Cardiac septum (tissue), 1 donor: ENCODE results near the gene ADGRB3. TPM values are rescaled to one million over a fixed set of nuclear protein-coding genes. Genes with fewer than 3 reads are reported as not detected.
"Not testable (repeated sequence)": the region's sequence is repeated elsewhere in the genome, so short reads cannot be mapped to it uniquely, and the experiment has no call there.

Source experiments
- DNase-seq: peaks from one replicate; pipeline ENCODE4 v3.0.0-alpha.2; 2020; ENCODE audit warnings: low spot score
- intact Hi-C: fragments of 100-400 bp; cut with DNase I; formaldehyde crosslinking; loops from one replicate; pipeline ENCODE4 v1.14.0; 2022
- total RNA-seq: library from RNA; stranded (reverse); fragmentation: NEBNext Ultra II Directional; extraction: Animal tissue kit (Norgen Biotek cat#: 25700); gene quantifications from one replicate; pipeline ENCODE4 v1.2.1, GENCODE V29; 2021
- donor health status: DM: no; HTN: no; CAD: no.

The ADGRB3 gene
- total RNA-seq, 1 donor from 2014 or later, result 0.51 TPM

DNA sequence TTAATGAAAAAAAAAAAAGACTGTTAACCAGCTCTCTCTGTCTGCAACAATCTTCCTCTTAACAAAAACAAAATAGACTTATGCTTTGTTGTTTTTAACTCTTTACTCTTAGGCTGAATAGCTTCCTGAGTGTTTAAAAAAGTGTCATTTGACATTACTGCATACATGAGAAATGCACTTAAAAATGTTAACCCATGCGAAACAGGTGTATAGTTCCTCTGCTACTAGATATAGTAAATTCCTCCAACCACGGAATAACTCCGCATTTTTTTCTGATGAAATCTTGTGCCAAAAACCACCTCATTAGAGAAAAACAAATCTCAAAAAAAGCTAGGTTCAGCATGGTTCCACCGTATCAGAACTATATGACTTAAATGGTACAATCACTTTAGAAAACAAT is 426.0 kb downstream of the ADGRB3 start:
- DNase-seq, result no peak

DNA sequence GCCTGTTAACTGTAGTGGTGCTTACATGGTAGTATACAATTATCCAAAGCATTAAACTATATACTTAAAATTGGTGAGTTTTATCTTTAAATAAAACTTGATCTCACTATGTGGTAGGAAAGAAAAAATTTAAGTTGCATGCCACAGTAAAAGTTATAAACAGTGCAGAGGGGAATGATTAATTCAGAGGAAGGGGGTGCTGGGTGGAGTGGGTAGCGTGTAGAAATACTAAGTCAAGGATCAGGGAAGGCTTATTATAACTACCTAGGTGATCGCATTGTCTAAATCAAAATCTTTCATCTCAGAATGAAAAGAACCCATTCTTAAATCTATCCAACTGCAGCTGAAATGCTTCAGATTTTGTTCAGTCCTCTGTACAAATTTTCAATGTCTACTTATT is 428.3 kb downstream of the ADGRB3 start:
- intact Hi-C loops, result no loop called here
- no peak for DNase-seq

More for the DNA sequence above, 426.0 kb downstream of the ADGRB3 start:
- intact Hi-C loops, result no loop called here

GRCh38 chr6:69064226-69064625 is 429.1 kb downstream of the ADGRB3 start:
- intact Hi-C loops, result no loop called here
- DNase-seq, result no peak

DNA sequence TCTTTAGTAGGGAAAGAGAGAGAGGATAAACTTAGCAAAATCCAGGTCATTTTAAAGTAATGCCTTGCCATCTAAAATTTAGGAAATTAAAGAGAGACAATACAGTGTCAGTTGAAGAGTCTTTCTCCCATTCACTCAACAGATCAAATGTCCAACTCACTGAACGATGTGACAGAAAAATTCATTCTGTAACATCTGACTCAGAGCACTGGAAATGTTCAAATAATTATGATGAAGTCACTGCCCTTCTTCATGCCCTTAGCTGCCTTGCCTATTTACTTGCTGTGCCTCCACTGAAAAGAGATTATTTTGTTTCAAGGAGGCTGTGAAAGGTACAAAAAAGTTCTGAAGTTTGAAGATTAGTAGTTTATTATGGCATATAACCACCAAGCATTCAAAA is 434.8 kb downstream of the ADGRB3 start:
- intact Hi-C loops, result no loop called here
- DNase-seq, result no peak

GRCh38 chr6:69072796-69073195 is 437.7 kb downstream of the ADGRB3 start:
- DNase-seq, result no peak
- intact Hi-C loops, result no loop called here

GRCh38 chr6:69084746-69085335 is 449.8 kb downstream of the ADGRB3 start:
- no peak for DNase-seq
- intact Hi-C loops, result no loop called here

DNA sequence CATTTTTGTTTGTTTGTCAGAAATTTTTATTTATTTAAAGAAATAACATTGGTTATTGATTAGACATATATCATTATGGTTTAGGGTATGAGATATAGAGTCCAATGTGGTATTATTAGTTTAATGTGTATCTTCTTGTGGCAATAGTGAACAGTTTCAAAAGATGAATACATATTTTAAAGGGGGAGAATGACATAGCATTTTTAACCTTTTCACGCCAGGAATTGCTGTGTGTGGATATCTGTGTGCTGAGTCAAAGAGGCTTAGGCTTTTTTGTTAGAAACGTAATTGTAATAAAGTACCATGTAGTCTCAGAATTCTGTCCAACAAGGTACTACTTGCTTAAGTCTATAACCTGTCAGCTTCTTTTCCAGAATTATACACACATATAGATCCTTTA is 451.6 kb downstream of the ADGRB3 start:
- intact Hi-C loops, result no loop called here

DNA sequence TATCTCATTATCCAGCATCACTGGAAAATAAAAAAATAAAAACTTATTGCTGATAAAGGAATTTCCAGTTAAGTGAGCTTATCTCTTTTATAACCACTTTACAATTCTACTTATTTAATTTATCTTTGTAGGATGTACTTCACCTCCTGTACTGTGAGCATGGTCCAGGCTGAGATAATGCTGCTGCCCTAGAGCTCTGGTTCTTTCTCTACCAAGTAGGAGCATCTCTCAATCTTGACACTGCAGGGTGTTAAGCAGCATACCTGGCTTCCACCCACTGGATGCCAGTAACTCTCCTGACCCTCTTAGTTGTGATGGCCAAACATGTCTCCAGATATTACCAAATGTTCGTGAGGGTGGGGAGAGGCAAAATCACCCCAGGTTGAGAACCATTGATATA is 454.5 kb downstream of the ADGRB3 start:
- intact Hi-C loops, result no loop called here
- no peak for DNase-seq

More for the DNA sequence above, 451.6 kb downstream of the ADGRB3 start:
- DNase-seq, result no peak

- intact Hi-C loops, result no loop called here
- DNase-seq, result no peak
These were observed 455.1 kb downstream of the ADGRB3 start for GRCh38 chr6:69090132-69090531.

- no peak for DNase-seq
- intact Hi-C loops, result no loop called here
These were observed 461.6 kb downstream of the ADGRB3 start for GRCh38 chr6:69096681-69097080.

- intact Hi-C loops, result no loop called here
- no peak for DNase-seq
These were observed 462.9 kb downstream of the ADGRB3 start for GRCh38 chr6:69097948-69098347.

- intact Hi-C loops, result no loop called here
These were observed 463.8 kb downstream of the ADGRB3 start for GRCh38 chr6:69098910-69099309.

DNA sequence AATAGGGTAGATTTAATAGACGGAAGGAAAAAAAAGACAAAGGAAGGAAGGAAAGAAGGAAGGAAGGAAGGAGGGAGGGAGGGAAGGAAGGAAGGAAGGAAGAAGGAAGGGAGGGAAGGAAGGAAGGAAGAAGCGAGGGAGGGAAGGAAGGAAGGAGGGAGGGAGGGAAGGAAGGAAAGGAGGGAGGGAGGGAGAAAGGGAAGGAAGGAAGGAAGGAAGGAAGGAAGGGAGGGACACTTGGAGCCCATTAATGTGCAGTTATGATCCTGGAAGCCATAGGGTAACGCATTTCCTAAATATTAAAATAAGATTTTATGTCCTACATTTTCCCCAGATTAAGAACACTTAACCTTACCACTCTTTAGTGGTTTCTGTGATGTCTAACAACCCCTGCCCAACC is 465.7 kb downstream of the ADGRB3 start:
- intact Hi-C loops, result no loop called here
- no peak for DNase-seq

More at GRCh38 chr6:69098910-69099309, 463.8 kb downstream of the ADGRB3 start:
- no peak for DNase-seq

GRCh38 chr6:69102416-69102815 is 467.3 kb downstream of the ADGRB3 start:
- intact Hi-C loops, result no loop called here
- DNase-seq, result no peak

GRCh38 chr6:69105288-69105687 is 470.2 kb downstream of the ADGRB3 start:
- no peak for DNase-seq
- intact Hi-C loops, result no loop called here

- intact Hi-C loops, result no loop called here
- no peak for DNase-seq
These were observed 471.4 kb downstream of the ADGRB3 start for GRCh38 chr6:69106511-69106910.

GRCh38 chr6:69111301-69111700 is 476.2 kb downstream of the ADGRB3 start:
- intact Hi-C loops, result no loop called here
- no peak for DNase-seq

DNA sequence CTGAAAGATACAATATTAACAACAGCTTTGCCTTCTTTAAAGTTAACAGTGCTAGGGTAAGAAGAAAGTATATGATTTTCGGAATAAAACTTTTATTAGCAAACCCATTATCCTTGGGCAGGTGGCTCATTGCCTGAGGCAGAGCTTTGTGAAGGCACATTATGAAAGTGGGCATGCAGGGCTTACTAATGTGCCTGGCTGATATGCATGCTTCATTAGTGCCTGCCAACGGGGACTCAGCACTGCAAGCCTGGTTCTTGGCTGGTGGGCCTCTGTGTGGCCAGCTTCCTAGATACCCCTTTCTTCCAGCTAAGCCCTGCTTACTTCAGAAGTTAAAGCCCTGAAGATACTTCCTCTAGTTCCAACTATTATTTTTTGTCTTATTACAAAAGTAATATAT is 481.6 kb downstream of the ADGRB3 start:
- intact Hi-C loops, result no loop called here
- no peak for DNase-seq

DNA sequence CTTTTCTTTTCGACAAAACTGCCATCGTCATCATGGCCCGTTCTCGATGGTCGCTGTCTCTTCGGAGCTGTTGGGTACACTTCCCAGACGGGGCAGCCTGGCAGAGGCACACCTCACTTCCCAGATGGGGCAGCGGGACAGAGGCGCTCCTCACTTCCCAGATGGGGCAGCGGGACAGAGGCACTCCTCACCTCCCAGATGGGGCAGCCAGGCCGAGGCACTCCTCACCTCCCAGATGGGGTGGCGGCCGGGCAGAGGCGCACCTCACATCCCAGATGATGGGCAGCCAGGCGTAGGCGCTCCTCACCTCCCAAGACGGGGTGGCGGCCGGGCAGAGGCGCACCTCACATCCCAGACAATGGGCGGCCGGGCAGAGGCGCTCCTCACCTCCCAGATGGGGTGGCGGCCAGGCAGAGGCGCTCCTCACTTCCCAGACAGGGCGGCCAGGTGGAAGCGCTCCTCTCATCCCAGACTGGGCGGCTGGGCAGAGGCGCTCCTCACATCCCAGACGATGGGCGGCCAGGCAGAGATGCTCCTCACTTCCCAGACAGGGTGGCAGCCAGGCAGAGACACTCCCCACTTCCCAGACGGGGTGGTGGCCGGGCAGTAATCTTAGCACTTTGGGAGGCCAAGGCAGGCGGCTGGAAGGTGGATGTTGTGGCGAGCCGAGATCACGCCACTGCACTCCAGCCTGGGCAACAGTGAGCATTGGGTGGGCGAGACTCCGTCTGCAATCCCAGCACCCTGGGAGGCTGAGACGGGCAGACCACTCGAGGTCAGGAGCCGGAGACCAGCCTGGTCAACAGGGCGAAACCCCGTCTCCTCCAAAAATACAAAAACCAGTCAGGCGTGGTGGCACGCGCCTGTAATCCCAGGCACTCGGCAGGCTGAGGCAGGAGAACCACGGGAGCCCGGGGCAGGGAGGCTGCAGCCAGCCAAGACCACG is 486.7 kb downstream of the ADGRB3 start:
- DNase-seq, intact Hi-C loops: not testable (repeated sequence)

DNA sequence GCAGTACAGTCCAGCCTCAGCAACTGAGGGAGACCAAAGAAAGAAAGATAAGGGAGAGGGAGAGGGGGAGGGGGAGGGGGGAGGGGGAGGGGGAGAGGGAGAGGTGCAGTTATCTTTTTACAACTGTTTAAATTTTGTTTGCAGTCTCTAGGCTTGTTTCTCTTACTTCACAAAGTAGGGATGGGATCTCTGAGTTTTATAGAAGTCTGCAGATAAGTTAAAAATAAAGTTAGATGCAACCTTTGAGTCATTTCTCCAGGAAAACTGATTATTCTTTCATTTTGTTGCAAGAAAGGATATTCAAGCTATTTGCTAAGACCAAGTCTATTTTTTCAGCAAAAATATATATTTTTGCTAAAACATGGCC is 487.3 kb downstream of the ADGRB3 start:
- intact Hi-C loops, result no loop called here
- DNase-seq, result no peak

DNA sequence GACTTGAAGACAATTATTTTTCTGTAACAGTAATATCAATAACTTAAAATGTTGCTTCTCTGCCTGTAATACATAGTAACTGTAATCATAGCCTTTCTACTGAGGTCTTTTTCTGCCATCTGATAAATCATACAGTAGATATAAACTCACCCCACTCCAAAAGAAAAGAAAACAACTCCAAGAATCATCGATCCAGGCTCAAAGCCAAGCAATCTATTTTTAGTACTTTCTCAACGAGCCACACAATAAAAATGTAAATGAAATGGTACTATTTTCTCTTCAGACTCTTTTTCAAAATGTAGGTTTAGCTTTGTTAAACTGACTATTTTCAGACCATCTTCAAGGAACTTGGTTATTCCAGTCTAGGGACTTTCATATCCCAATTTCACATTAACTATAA is 493.3 kb downstream of the ADGRB3 start:
- intact Hi-C loops, result no loop called here
- no peak for DNase-seq
